ENCODE results near the gene SERAC1.

The SERAC1 gene

GRCh38 chr6:158131926-158132325, 36.1 kb downstream of the SERAC1 start:
- no peak for TF ChIP-seq SIN3A (IDR thresholded peaks at IDR 0.05; ENCODE audit: borderline replicate concordance, insufficient read depth, low read length)
- TF ChIP-seq FOXP2 (optimal IDR thresholded peaks at IDR 0.05; ENCODE audit: borderline replicate concordance, extremely low read depth, extremely low read length, insufficient read depth) = no peak
- TF ChIP-seq, protein P1, sequence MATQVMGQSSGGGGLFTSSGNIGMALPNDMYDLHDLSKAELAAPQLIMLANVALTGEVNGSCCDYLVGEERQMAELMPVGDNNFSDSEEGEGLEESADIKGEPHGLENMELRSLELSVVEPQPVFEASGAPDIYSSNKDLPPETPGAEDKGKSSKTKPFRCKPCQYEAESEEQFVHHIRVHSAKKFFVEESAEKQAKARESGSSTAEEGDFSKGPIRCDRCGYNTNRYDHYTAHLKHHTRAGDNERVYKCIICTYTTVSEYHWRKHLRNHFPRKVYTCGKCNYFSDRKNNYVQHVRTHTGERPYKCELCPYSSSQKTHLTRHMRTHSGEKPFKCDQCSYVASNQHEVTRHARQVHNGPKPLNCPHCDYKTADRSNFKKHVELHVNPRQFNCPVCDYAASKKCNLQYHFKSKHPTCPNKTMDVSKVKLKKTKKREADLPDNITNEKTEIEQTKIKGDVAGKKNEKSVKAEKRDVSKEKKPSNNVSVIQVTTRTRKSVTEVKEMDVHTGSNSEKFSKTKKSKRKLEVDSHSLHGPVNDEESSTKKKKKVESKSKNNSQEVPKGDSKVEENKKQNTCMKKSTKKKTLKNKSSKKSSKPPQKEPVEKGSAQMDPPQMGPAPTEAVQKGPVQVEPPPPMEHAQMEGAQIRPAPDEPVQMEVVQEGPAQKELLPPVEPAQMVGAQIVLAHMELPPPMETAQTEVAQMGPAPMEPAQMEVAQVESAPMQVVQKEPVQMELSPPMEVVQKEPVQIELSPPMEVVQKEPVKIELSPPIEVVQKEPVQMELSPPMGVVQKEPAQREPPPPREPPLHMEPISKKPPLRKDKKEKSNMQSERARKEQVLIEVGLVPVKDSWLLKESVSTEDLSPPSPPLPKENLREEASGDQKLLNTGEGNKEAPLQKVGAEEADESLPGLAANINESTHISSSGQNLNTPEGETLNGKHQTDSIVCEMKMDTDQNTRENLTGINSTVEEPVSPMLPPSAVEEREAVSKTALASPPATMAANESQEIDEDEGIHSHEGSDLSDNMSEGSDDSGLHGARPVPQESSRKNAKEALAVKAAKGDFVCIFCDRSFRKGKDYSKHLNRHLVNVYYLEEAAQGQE (IDR thresholded peaks at IDR 0.05; ENCODE audit: insufficient read depth in 1 of 2, low read depth in 2 of 2, low read length in 2 of 2) = no peak
- no peak for TF ChIP-seq TAF1 (IDR thresholded peaks at IDR 0.05; ENCODE audit: borderline replicate concordance, insufficient read depth, low read length)
- no peak for TF ChIP-seq POLR2AphosphoS5 (IDR thresholded peaks at IDR 0.05; ENCODE audit: low read depth, low read length)

DNA sequence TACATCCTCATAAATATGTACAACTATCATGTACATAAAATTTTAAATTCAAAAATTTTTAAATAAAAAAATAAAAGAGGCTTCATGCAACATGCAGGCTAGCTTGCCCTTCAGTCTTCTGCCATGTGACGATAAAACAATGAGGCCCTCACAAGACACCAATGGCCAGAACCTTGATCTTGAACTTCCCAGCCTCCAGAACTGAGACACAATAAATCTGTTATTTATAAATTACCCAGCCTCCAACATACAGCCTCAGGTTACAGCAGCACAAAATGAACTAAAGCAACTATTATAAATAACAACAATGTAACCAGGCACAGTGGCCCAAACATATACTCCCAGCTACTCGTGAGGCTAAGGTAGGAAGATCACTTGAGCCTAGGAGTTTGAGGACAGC, 42.8 kb downstream of the SERAC1 start:
- TF ChIP-seq SIN3A (IDR thresholded peaks at IDR 0.05; ENCODE audit: borderline replicate concordance, insufficient read depth, low read length) = no peak
- TF ChIP-seq, protein P1 (IDR thresholded peaks at IDR 0.05; ENCODE audit: insufficient read depth in 1 of 2, low read depth in 2 of 2, low read length in 2 of 2) = no peak
- TF ChIP-seq FOXP2 (optimal IDR thresholded peaks at IDR 0.05; ENCODE audit: borderline replicate concordance, extremely low read depth, extremely low read length, insufficient read depth) = no peak
- TF ChIP-seq TAF1 (IDR thresholded peaks at IDR 0.05; ENCODE audit: borderline replicate concordance, insufficient read depth, low read length) = no peak
- no peak for TF ChIP-seq POLR2AphosphoS5 (IDR thresholded peaks at IDR 0.05; ENCODE audit: low read depth, low read length)

GRCh38 chr6:158124288-158124687, 43.8 kb downstream of the SERAC1 start:
- TF ChIP-seq, protein P1 (IDR thresholded peaks at IDR 0.05; ENCODE audit: insufficient read depth in 1 of 2, low read depth in 2 of 2, low read length in 2 of 2) = no peak
- TF ChIP-seq POLR2AphosphoS5 (IDR thresholded peaks at IDR 0.05; ENCODE audit: low read depth, low read length) = no peak
- TF ChIP-seq SIN3A (IDR thresholded peaks at IDR 0.05; ENCODE audit: borderline replicate concordance, insufficient read depth, low read length) = no peak

DNA sequence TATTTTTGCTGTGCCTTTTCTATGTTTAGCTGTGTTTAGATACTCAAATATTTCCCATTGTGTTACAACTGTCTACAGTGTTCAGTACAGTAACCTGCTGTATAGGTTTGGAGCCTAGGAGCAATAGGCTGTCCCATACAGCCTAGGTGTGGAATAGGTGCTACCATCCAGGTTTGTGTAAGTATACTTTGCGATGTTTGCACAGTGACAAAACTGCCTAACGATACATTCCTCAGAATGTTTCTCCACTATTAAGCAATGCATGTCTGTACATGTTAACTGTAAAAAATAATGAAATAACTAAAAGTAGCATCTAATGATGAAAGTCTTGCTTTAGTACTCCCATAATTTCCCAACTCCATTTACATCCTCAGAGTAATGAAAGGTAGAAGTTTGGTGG, 46.0 kb downstream of the SERAC1 start:
- TF ChIP-seq SIN3A (IDR thresholded peaks at IDR 0.05; ENCODE audit: borderline replicate concordance, insufficient read depth, low read length) (no peak), POLR2AphosphoS5 (IDR thresholded peaks at IDR 0.05; ENCODE audit: low read depth, low read length) (no peak), TAF1 (IDR thresholded peaks at IDR 0.05; ENCODE audit: borderline replicate concordance, insufficient read depth, low read length) (no peak), FOXP2 (optimal IDR thresholded peaks at IDR 0.05; ENCODE audit: borderline replicate concordance, extremely low read depth, extremely low read length, insufficient read depth) (no peak)
- TF ChIP-seq, protein P1 (IDR thresholded peaks at IDR 0.05; ENCODE audit: insufficient read depth in 1 of 2, low read depth in 2 of 2, low read length in 2 of 2) = no peak

- TF ChIP-seq, protein P1 (IDR thresholded peaks at IDR 0.05; ENCODE audit: insufficient read depth in 1 of 2, low read depth in 2 of 2, low read length in 2 of 2) = no peak
- no peak for TF ChIP-seq POLR2AphosphoS5 (IDR thresholded peaks at IDR 0.05; ENCODE audit: low read depth, low read length)
- no peak for TF ChIP-seq SIN3A (IDR thresholded peaks at IDR 0.05; ENCODE audit: borderline replicate concordance, insufficient read depth, low read length)
- no peak for TF ChIP-seq FOXP2 (optimal IDR thresholded peaks at IDR 0.05; ENCODE audit: borderline replicate concordance, extremely low read depth, extremely low read length, insufficient read depth)
- TF ChIP-seq TAF1 (IDR thresholded peaks at IDR 0.05; ENCODE audit: borderline replicate concordance, insufficient read depth, low read length) = no peak
These were observed 46.7 kb downstream of the SERAC1 start for GRCh38 chr6:158121335-158121734.

Data from PFSK-1 (cell line).